ENCODE data around the gene RIN2. TPM values are rescaled to one million over a fixed set of nuclear protein-coding genes. Genes with fewer than 3 reads are reported as not detected.
A peak's percentile ranks its signal among the peaks of the same experiment; 100 is the strongest.
"Not testable (repeated sequence)": the region's sequence is repeated elsewhere in the genome, so short reads cannot be mapped to it uniquely, and the experiment has no call there.

Gene RIN2
- total RNA-seq, 2 donors from 2014 or later, result 33.1 to 56.6 TPM

GRCh38 chr20:19802099-19802491, 44.0 kb downstream of the RIN2 start:
- Histone ChIP-seq H3K9me3 (no peaks in the 10 kb centered on the region), H3K27ac (no peak overlapping the region), H3K4me3 (no peak overlapping the region), H3K4me1 (peaks cover 0 to 39% of the 10 kb centered on the region in 2 donors), H3K36me3 (peaks cover 21% of the 10 kb centered on the region), H3K27me3 (no peaks in the 10 kb centered on the region)
- TF ChIP-seq CTCF (IDR thresholded peaks at IDR 0.05), result no peak
- no peak for DNase-seq (ENCODE audit: low spot score)

- DNase-seq (ENCODE audit: low spot score), result no peak
- Histone ChIP-seq H3K27me3 (no peaks in the 10 kb centered on the region), H3K36me3 (peaks cover 21% of the 10 kb centered on the region), H3K4me3 (no peak overlapping the region), H3K27ac (no peak overlapping the region), H3K9me3 (no peaks in the 10 kb centered on the region), H3K4me1 (peaks cover 0 to 44% of the 10 kb centered on the region in 2 donors)
- peak in 1 of 2 donors; percentile 58 for TF ChIP-seq CTCF (IDR thresholded peaks at IDR 0.05)
Measured at GRCh38 chr20:19802492-19803158, 44.6 kb downstream of the RIN2 start.

- DNase-seq (ENCODE audit: low spot score); H3K9me3 ChIP-seq; H3K36me3 ChIP-seq; H3K27me3 ChIP-seq; H3K4me3 ChIP-seq: not testable (repeated sequence)
- Histone ChIP-seq H3K4me1 (peaks cover 0 to 46% of the 10 kb centered on the region in 2 donors), H3K27ac (peak overlapping the region; percentile 2 to 42)
Measured at GRCh38 chr20:19806276-19806675, 48.2 kb downstream of the RIN2 start.

- no peak for TF ChIP-seq CTCF (IDR thresholded peaks at IDR 0.05)
- DNase-seq (ENCODE audit: low spot score), result no peak
- H3K27me3 ChIP-seq, result no peaks in the 10 kb centered on the region
- no peak overlapping the region for H3K4me3 ChIP-seq
- no peaks in the 10 kb centered on the region for H3K9me3 ChIP-seq
- peak overlapping the region; percentile 2 to 42 for H3K27ac ChIP-seq
- no peaks in the 10 kb centered on the region for H3K36me3 ChIP-seq
- peaks cover 0 to 46% of the 10 kb centered on the region in 2 donors for H3K4me1 ChIP-seq
Measured at GRCh38 chr20:19806806-19807190, 48.7 kb downstream of the RIN2 start.

- no peak for TF ChIP-seq CTCF (IDR thresholded peaks at IDR 0.05)
- no peak for DNase-seq (ENCODE audit: low spot score)
- H3K4me3 ChIP-seq, result no peak overlapping the region
- H3K27ac ChIP-seq, result peak overlapping the region; percentile 2 to 42
- no peaks in the 10 kb centered on the region for H3K27me3 ChIP-seq
- no peaks in the 10 kb centered on the region for H3K9me3 ChIP-seq
- H3K4me1 ChIP-seq, result peaks cover 0 to 43% of the 10 kb centered on the region in 2 donors
- no peaks in the 10 kb centered on the region for H3K36me3 ChIP-seq
Measured at GRCh38 chr20:19807191-19807945, 49.3 kb downstream of the RIN2 start.
